CMK (cell line): ENCODE results near the gene TUT7.
"Not testable (repeated sequence)": the region's sequence is repeated elsewhere in the genome, so short reads cannot be mapped to it uniquely, and the experiment has no call there.

Experiments used
- DNase-seq: peaks from one replicate; pipeline ENCODE4 v3.0.0-alpha.2; 2010; ENCODE audit warnings: low read depth

The TUT7 gene

GRCh38 chr9:86354011-86354817 is at the start of gene TUT7:
Gene TUT7, minus strand, starts transcription at chr9:86354410. Its CDS starts 1,211 bp downstream, at chr9:86353199.
- DNase-seq, result peak; percentile 64

GRCh38 chr9:86402591-86402990 is 48.4 kb upstream of the TUT7 start:
- DNase-seq, result no peak

GRCh38 chr9:86396412-86396811 is 42.2 kb upstream of the TUT7 start:
- DNase-seq, result no peak

- DNase-seq, result not testable (repeated sequence)
Observed at GRCh38 chr9:86390184-86390583, 36.0 kb upstream of the TUT7 start.

GRCh38 chr9:86389628-86390027 is 35.4 kb upstream of the TUT7 start:
- DNase-seq, result no peak

- DNase-seq, result no peak
Observed at GRCh38 chr9:86387376-86387775, 33.2 kb upstream of the TUT7 start.

- not testable (repeated sequence) for DNase-seq
Observed at GRCh38 chr9:86383000-86383399, 28.8 kb upstream of the TUT7 start.

- no peak for DNase-seq
Observed at GRCh38 chr9:86376016-86376415, 21.8 kb upstream of the TUT7 start.

GRCh38 chr9:86369810-86370209 is 15.6 kb upstream of the TUT7 start:
- DNase-seq, result no peak

- no peak for DNase-seq
Observed at GRCh38 chr9:86368871-86369521, 14.8 kb upstream of the TUT7 start.

GRCh38 chr9:86361176-86361575 is 7.0 kb upstream of the TUT7 start:
- no peak for DNase-seq

GRCh38 chr9:86359151-86359879 is 5.1 kb upstream of the TUT7 start:
- no peak for DNase-seq

GRCh38 chr9:86356871-86357866 is 3.0 kb upstream of the TUT7 start:
- no peak for DNase-seq

GRCh38 chr9:86355814-86356213 is 1.6 kb upstream of the TUT7 start:
- no peak for DNase-seq

- DNase-seq, result no peak
Observed at GRCh38 chr9:86354818-86355309, 654 bp upstream of the TUT7 start.

GRCh38 chr9:86353655-86354010 is 577 bp downstream of the TUT7 start:
- no peak for DNase-seq

- DNase-seq, result no peak
Observed at GRCh38 chr9:86352440-86353077, 1.7 kb downstream of the TUT7 start.

GRCh38 chr9:86351880-86352279 is 2.3 kb downstream of the TUT7 start:
- no peak for DNase-seq

- no peak for DNase-seq
Observed at GRCh38 chr9:86350006-86350760, 4.0 kb downstream of the TUT7 start.

GRCh38 chr9:86349271-86349670 is 4.9 kb downstream of the TUT7 start:
- DNase-seq, result no peak
